HepG2 (cell line): Measurements from ENCODE around the gene DCLK1. TPM values are rescaled to one million over a fixed set of nuclear protein-coding genes. Genes with fewer than 3 reads are reported as not detected.
"Not testable (repeated sequence)": the region's sequence is repeated elsewhere in the genome, so short reads cannot be mapped to it uniquely, and the experiment has no call there.

ENCODE experiments used
- ATAC-seq: fragments of 200-7000 bp; cut with Tn5 transposase; 3 replicates; pipeline ENCODE4 v1.9.1; 2020; ENCODE audit warnings: mild to moderate bottlenecking, moderate library complexity
- BruUV-seq: library from RNA; stranded (reverse); fragments of 400-500 nt; replicated peaks from 2 replicates; lab custom pipeline; 2021; lab: Mats Ljungman, UMichigan
- CTCF ChIA-PET: fragments of 300-600 bp; formaldehyde crosslinking; extraction: SDS; loops from one replicate; lab custom pipeline; 2021; ENCODE audit warnings: low total read pairs, inconsistent platforms, low intra/inter-chr PET ratio; lab: Yijun Ruan, JAX
- POLR2A ChIA-PET: fragments of 350-600 bp; sonication (Branson Sonifier 250); formaldehyde crosslinking; loops from one replicate; lab custom pipeline; 2020; ENCODE audit warnings: antibody characterized with exemption, inconsistent platforms; lab: Yijun Ruan, JAX
- DNase-seq: peaks from one replicate; pipeline ENCODE4 v3.0.0-alpha.2; 2015; ENCODE audit warnings: low spot score
- FAIRE-seq: peaks from 3 replicates; lab custom pipeline; 2011; peaks lifted over from hg19 to GRCh38; lab: Jason Lieb, UNC
- H2AFZ ChIP-seq: one replicate; pipeline ENCODE4 v1.6.1; 2011; ENCODE audit warnings: low read length, inconsistent platforms
- H3K27ac ChIP-seq: fragments of 300-600 bp; 3 replicates; pipeline ENCODE4 v1.8.0; 2011; ENCODE audit warnings: mixed run types, mild to moderate bottlenecking, mixed read lengths, low read length, inconsistent platforms; ENCODE audit not compliant: insufficient read depth; ENCODE audit errors: extremely low read length
- H3K27me3 ChIP-seq, 2 experiments: fragments of 200-600 bp in 1 of 2; 2 replicates in 1 of 2; 3 replicates in 1 of 2; pipeline versions ENCODE4 v1.6.0 to v1.8.0; 2011; ENCODE audit warnings: low read length in 2 of 2, mild to moderate bottlenecking in 2 of 2, moderate library complexity in 2 of 2, inconsistent platforms in 1 of 2; ENCODE audit not compliant: insufficient read depth in 2 of 2, control insufficient read depth in 1 of 2
- H3K36me3 ChIP-seq, 2 experiments: fragments of 200-600 bp in 1 of 2; replicated peaks in 1 of 2; 2 replicates in 1 of 2; 3 replicates in 1 of 2; pipeline versions ENCODE4 v1.5.1 to v1.8.0; 2011; ENCODE audit warnings: low read length in 2 of 2, inconsistent platforms in 1 of 2; ENCODE audit not compliant: insufficient read depth in 2 of 2, control insufficient read depth in 1 of 2
- H3K4me1 ChIP-seq: 2 replicates; pipeline ENCODE4 v1.5.1; 2012; ENCODE audit warnings: low read length, inconsistent platforms; ENCODE audit not compliant: insufficient read depth
- H3K4me2 ChIP-seq: 2 replicates; pipeline ENCODE4 v1.6.0; 2011; ENCODE audit warnings: low read depth, low read length, inconsistent platforms
- H3K4me3 ChIP-seq, 3 experiments: fragments of 200-600 bp in 1 of 3; sonication (generic), shearing (Covaris generic) in 1 of 3; replicated peaks in 1 of 3; 2 replicates each; pipeline ENCODE4 v1.5.1; 2011 to 2016; ENCODE audit warnings: low read length in 3 of 3, inconsistent platforms in 2 of 3, low read depth in 2 of 3, mild to moderate bottlenecking in 2 of 3, control low read depth in 1 of 3, mixed read lengths in 1 of 3; ENCODE audit not compliant: insufficient read depth in 1 of 3
- H3K79me2 ChIP-seq: one replicate; pipeline ENCODE4 v1.6.1; 2011; ENCODE audit warnings: low read length, inconsistent platforms; ENCODE audit not compliant: insufficient read depth
- H3K9ac ChIP-seq: 2 replicates; pipeline ENCODE4 v1.6.0; 2011; ENCODE audit warnings: mild to moderate bottlenecking, low read depth, low read length, inconsistent platforms; ENCODE audit not compliant: insufficient read depth
- H3K9me3 ChIP-seq: 2 replicates; pipeline ENCODE4 v1.5.1; 2012; ENCODE audit warnings: mild to moderate bottlenecking, low read length
- H4K20me1 ChIP-seq: 2 replicates; pipeline ENCODE4 v1.6.0; 2011; ENCODE audit warnings: inconsistent platforms, mild to moderate bottlenecking, low read length, moderate library complexity; ENCODE audit not compliant: insufficient read depth
- KDM5A ChIP-seq: fragments of 200-600 bp; sonication (generic); IDR thresholded peaks from 2 replicates; pipeline ENCODE4 v1.7.0; 2018; ENCODE audit warnings: antibody characterized with exemption, mild to moderate bottlenecking, low read length, borderline replicate concordance
- KMT2B ChIP-seq: IDR thresholded peaks from 2 replicates; pipeline ENCODE4 v1.6.1; 2016; ENCODE audit warnings: missing genetic modification reagents, missing compliant biosample characterization
- RNF2 ChIP-seq: fragments of 450-650 bp; conservative IDR thresholded peaks from 2 replicates; pipeline ENCODE4 v1.6.1; 2016; ENCODE audit warnings: low read depth
- RORA ChIP-seq: sonication (generic); formaldehyde crosslinking; IDR thresholded peaks from 2 replicates; pipeline ENCODE4 v1.5.0; 2020; ENCODE audit warnings: mild to moderate bottlenecking, missing genetic modification reagents, moderate library complexity
- SAP130 ChIP-seq: IDR thresholded peaks from 2 replicates; pipeline ENCODE4 v1.6.1; 2016; ENCODE audit warnings: low read depth
- SRY ChIP-seq: sonication (generic); formaldehyde crosslinking; IDR thresholded peaks from 2 replicates; pipeline ENCODE4 v1.8.0; 2022; ENCODE audit warnings: mild to moderate bottlenecking, missing genetic modification reagents
- TEAD3 ChIP-seq: optimal IDR thresholded peaks from 2 replicates; pipeline ENCODE3; 2016; ENCODE audit warnings: borderline replicate concordance
- ZBTB42 ChIP-seq: sonication (generic); formaldehyde crosslinking; IDR thresholded peaks from 2 replicates; pipeline ENCODE4 v1.5.0; 2020; ENCODE audit warnings: mild to moderate bottlenecking, missing genetic modification reagents
- ZBTB8A ChIP-seq: sonication (generic); formaldehyde crosslinking; IDR thresholded peaks from 2 replicates; pipeline ENCODE4 v1.4.0; 2020; ENCODE audit warnings: mild to moderate bottlenecking, low read depth, missing genetic modification reagents, borderline replicate concordance
- ZFP90 ChIP-seq: sonication (generic); formaldehyde crosslinking; IDR thresholded peaks from 2 replicates; pipeline ENCODE4 v1.8.0; 2022; ENCODE audit warnings: missing genetic modification reagents, mild to moderate bottlenecking, inconsistent platforms, borderline replicate concordance
- ZNF431 ChIP-seq: sonication (generic); formaldehyde crosslinking; IDR thresholded peaks from 2 replicates; pipeline ENCODE4 v1.9.0; 2022; ENCODE audit warnings: missing genetic modification reagents, low read depth, mild to moderate bottlenecking, borderline replicate concordance
- ZNF512B ChIP-seq: sonication (generic); formaldehyde crosslinking; IDR thresholded peaks from 2 replicates; pipeline ENCODE4 v1.5.1; 2020; ENCODE audit warnings: missing genetic modification reagents, mild to moderate bottlenecking, borderline replicate concordance
- ZNF577 ChIP-seq: sonication (generic); formaldehyde crosslinking; IDR thresholded peaks from 2 replicates; pipeline ENCODE4 v1.4.0; 2020; ENCODE audit warnings: mild to moderate bottlenecking, low read depth, missing genetic modification reagents, borderline replicate concordance
- ZNF598 ChIP-seq: sonication (generic); formaldehyde crosslinking; IDR thresholded peaks from 2 replicates; pipeline ENCODE4 v1.5.1; 2020; ENCODE audit warnings: mild to moderate bottlenecking, missing genetic modification reagents, borderline replicate concordance
- WGBS: methylation state at CpG from one replicate; pipeline ENCODE4 v1.1.6; 2017; ENCODE audit warnings: low lambda C conversion rate; 5-methylcytosine and 5-hydroxymethylcytosine counted together
- in situ Hi-C: cut with HindIII; loops from 2 replicates; pipeline ENCODE4 v1.10.0; 2017; ENCODE audit warnings: low pct_unique_long_range_greater_than_20kb; ENCODE audit not compliant: extremely low pct_ligation_motif_present
- intact Hi-C: fragments of 100-400 bp; cut with micrococcal nuclease; formaldehyde crosslinking; loops from one replicate; pipeline ENCODE4 v1.10.0; 2022; ENCODE audit not compliant: unreplicated experiment
- polyA plus RNA-seq, 8 experiments: library from polyadenylated mRNA; depleted of rRNA in 3 of 8; stranded (reverse) in 7 of 8; unstranded in 1 of 8; fragments of >200 nt; fragmentation: Illumina TruSeq in 4 of 8; extraction: Trizol in 4 of 8; gene quantifications; 2 replicates each; pipeline versions ENCODE4 v1.2.1 to v1.2.3, GENCODE V29; 2011 to 2016; ENCODE audit warnings: low read depth in 4 of 8, missing spikeins in 1 of 8, mixed read lengths in 1 of 8; ENCODE audit not compliant: insufficient read depth in 1 of 8
- total RNA-seq, 5 experiments: library from RNA; depleted of rRNA; stranded (reverse); fragments of >200 nt; fragmentation: Illumina TruSeq; extraction: Trizol; gene quantifications; 2 replicates each; pipeline ENCODE4 v1.2.3, GENCODE V29; 2016; ENCODE audit warnings: low read depth in 1 of 5
- TF ChIP-seq, protein P1 (sequence below): IDR thresholded peaks from 2 replicates; pipeline ENCODE4 v1.6.1; 2012; ENCODE audit warnings: inconsistent platforms

The DCLK1 gene
- total and polyA plus RNA-seq, 2 of the 13 experiments (the other 11 are each of a cell fraction or from before 2014, with no cell fraction given), result not detected

DNA sequence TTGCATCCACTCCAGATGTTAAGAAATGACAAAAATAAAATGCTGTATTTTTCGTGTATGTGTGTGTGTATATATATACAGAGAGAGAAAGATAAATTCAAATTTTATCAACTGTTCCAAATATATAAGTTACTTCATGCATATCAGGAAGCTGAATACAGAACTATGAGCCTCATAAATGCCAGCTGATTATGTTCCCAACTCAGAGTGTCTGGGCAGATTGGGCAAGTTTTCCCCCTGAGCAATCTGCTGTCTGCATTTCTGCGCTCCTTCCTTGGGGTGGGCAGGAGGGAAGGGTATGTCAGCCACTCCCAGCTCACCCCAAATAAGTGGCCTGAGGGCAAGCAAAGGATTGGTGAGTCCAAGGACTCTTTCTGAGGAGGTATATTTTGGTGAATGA is 154.1 kb downstream of the DCLK1 start (continued):
- TF ChIP-seq, protein P1, sequence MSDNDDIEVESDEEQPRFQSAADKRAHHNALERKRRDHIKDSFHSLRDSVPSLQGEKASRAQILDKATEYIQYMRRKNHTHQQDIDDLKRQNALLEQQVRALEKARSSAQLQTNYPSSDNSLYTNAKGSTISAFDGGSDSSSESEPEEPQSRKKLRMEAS, result no peak
- TF ChIP-seq ZNF598 (no peak), KDM5A (no peak)

- H3K27ac ChIP-seq, result no peak overlapping the region
- POLR2A ChIA-PET, result no interaction called here
- no peak overlapping the region for H3K4me3 ChIP-seq
- no peak for DNase-seq
- H2AFZ ChIP-seq, result no peak overlapping the region
- intact Hi-C loops (no loop called here), in situ Hi-C loops (loop anchor here (5.0 to 25.0 kb wide), 2 partner anchors 301 to 761 kb away; no protein-coding TSS in a partner anchor)
- no peak overlapping the region for H3K4me2 ChIP-seq
- no peaks in the 10 kb centered on the region for H3K9me3 ChIP-seq
- H3K27me3 ChIP-seq, result no peaks in the 10 kb centered on the region; a peak in 1 of 5 replicates
- no peak for TF ChIP-seq RNF2
- TF ChIP-seq RORA (CRISPR knock-in tag), result no peak
- no peak for TF ChIP-seq ZNF577 (CRISPR knock-in tag)
- TF ChIP-seq KMT2B, result no peak
- TF ChIP-seq ZFP90, result no peak
- no peak for TF ChIP-seq ZNF431 (CRISPR knock-in tag)
- TF ChIP-seq TEAD3 (CRISPR knock-in tag), result no peak
- no peak for TF ChIP-seq SRY
- TF ChIP-seq SAP130, result no peak
- TF ChIP-seq ZNF512B (CRISPR knock-in tag), result no peak
- TF ChIP-seq ZBTB42 (CRISPR knock-in tag), result no peak
- no peak for TF ChIP-seq ZBTB8A (CRISPR knock-in tag)
- no peaks in the 10 kb centered on the region for H3K36me3 ChIP-seq
- no peaks in the 10 kb centered on the region for H3K79me2 ChIP-seq
- ATAC-seq, result no peak
- no peaks in the 10 kb centered on the region for H4K20me1 ChIP-seq
- CTCF ChIA-PET, result no interaction called here
- 18% methylated on average over 5 of the region's 7 CpGs for WGBS
- no TSS peak for BruUV-seq
- no peak overlapping the region for H3K9ac ChIP-seq
- H3K4me1 ChIP-seq, result no peaks in the 10 kb centered on the region
- no peak for FAIRE-seq
These were observed 155.1 kb downstream of the DCLK1 start for GRCh38 chr13:35976126-35976525.

DNA sequence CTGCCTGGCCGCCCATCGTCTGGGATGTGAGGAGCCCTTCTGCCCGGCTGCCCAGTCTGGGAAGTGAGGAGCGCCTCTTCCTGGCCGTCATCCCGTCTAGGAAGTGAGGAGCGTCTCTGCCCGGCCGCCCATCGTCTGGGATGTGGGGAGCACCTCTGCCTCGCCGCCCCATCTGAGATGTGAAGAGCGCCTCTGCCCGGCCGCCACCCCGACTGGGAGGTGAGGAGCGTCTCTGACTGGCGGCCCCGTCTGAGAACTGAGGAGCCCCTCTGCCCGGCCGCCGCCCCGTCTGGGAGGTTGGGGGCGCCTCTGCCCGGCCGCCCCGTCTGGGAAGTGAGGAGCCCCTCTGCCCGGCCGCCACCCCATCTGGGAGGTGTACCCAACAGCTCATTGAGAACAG is 164.2 kb downstream of the DCLK1 start:
- ATAC-seq, H3K36me3 ChIP-seq, intact Hi-C loops, DNase-seq, POLR2A ChIA-PET, H3K4me1 ChIP-seq, H3K27ac ChIP-seq, H3K4me2 ChIP-seq, CTCF ChIA-PET, H3K9me3 ChIP-seq, H3K4me3 ChIP-seq, H3K79me2 ChIP-seq, H3K9ac ChIP-seq, in situ Hi-C loops, H3K27me3 ChIP-seq, FAIRE-seq, BruUV-seq, H4K20me1 ChIP-seq, H2AFZ ChIP-seq: not testable (repeated sequence)
- whole genome bisulfite sequencing, result 53% methylated on average over 6 of the region's 29 CpGs
